GM19025 (cell line): ENCODE measurements around the gene TGFBR3L.
"Not testable (repeated sequence)": the region's sequence is repeated elsewhere in the genome, so short reads cannot be mapped to it uniquely, and the experiment has no call there.

Experiments
- ATAC-seq: cut with Tn5 transposase; IDR thresholded peaks from one replicate; pipeline ENCODE4 v1.9.1; 2021; ENCODE audit warnings: mild to moderate bottlenecking, low read depth, moderate library complexity; ENCODE audit not compliant: unreplicated experiment

The TGFBR3L gene

GRCh38 chr19:7879111-7879807, 35.4 kb upstream of the TGFBR3L start:
- no peak for ATAC-seq

GRCh38 chr19:7879836-7880235, 34.8 kb upstream of the TGFBR3L start:
- ATAC-seq = no peak

GRCh38 chr19:7881910-7882309, 32.7 kb upstream of the TGFBR3L start:
- ATAC-seq = no peak

GRCh38 chr19:7883105-7883504, 31.5 kb upstream of the TGFBR3L start:
- ATAC-seq = no peak

GRCh38 chr19:7883796-7884570, 30.6 kb upstream of the TGFBR3L start:
- no peak for ATAC-seq

GRCh38 chr19:7885818-7886217, 28.8 kb upstream of the TGFBR3L start:
- ATAC-seq = no peak

GRCh38 chr19:7887408-7888144, 27.1 kb upstream of the TGFBR3L start:
- no peak for ATAC-seq

GRCh38 chr19:7888145-7888825, 26.3 kb upstream of the TGFBR3L start, which contains the start of gene LRRC8E:
Gene LRRC8E, plus strand, starts transcription at chr19:7888510. Its CDS starts 7,094 bp downstream, at chr19:7895604.
- no peak for ATAC-seq

- ATAC-seq = no peak
These were observed 25.8 kb upstream of the TGFBR3L start for GRCh38 chr19:7888826-7889217.

- ATAC-seq = not testable (repeated sequence)
These were observed 21.1 kb upstream of the TGFBR3L start for GRCh38 chr19:7893362-7894101.

GRCh38 chr19:7894612-7895309, 19.9 kb upstream of the TGFBR3L start:
- ATAC-seq = no peak

- no peak for ATAC-seq
These were observed 19.1 kb upstream of the TGFBR3L start for GRCh38 chr19:7895565-7895964.

GRCh38 chr19:7897292-7897691, 17.3 kb upstream of the TGFBR3L start:
- ATAC-seq = no peak

- no peak for ATAC-seq
These were observed 15.7 kb upstream of the TGFBR3L start for GRCh38 chr19:7898967-7899366.

GRCh38 chr19:7899751-7900378, 14.8 kb upstream of the TGFBR3L start:
- no peak for ATAC-seq

- ATAC-seq = no peak
These were observed 14.2 kb upstream of the TGFBR3L start for GRCh38 chr19:7900401-7900870.

- no peak for ATAC-seq
These were observed 13.7 kb upstream of the TGFBR3L start for GRCh38 chr19:7900931-7901330.

GRCh38 chr19:7901337-7901736, 13.3 kb upstream of the TGFBR3L start:
- ATAC-seq = no peak

GRCh38 chr19:7902796-7903243, 11.8 kb upstream of the TGFBR3L start:
- ATAC-seq = no peak
